Jurkat, Clone E6-1 (cell line): ENCODE measurements around the gene LIM2.
"Not testable (repeated sequence)": the region's sequence is repeated elsewhere in the genome, so short reads cannot be mapped to it uniquely, and the experiment has no call there.

Source experiments
- DNase-seq: peaks from one replicate; pipeline ENCODE4 v3.0.0-alpha.2; 2011; ENCODE audit warnings: low read depth, low spot score
- H3K4me3 ChIP-seq: 2 replicates; pipeline ENCODE4 v1.5.1; 2011; ENCODE audit warnings: mild to moderate bottlenecking, low read length, control low read depth, moderate library complexity

The LIM2 gene

DNA sequence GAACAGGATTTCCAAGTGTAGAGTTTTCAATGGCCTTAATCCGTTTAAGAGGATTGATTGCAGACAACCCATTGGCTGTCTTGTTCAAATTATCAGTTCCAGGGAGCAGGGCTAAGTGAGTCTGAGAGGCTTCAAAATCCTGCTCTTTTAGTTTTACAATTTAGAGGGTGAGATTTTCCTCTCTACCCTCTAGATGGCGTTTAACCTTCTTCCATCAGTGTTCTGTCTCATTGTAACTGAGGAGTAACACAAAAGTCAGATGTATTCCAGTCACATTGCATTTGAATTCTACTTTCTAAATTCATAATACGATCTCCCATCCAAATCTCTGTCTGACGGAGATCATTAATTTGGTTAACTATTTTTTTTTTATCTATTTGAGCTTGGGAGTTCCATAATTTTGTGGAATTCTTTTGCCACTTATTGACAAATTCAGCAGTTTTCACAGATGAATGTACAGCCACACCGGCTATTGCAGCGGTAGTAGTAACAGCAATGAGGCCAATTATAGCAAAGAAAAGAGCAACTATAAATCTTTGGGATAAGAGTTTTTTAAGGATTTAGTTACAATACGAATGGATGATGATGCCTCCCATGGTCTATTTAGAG, 10.4 kb upstream of the LIM2 start:
- DNase-seq, result peak; percentile 49
- no peak overlapping the region for H3K4me3 ChIP-seq

DNA sequence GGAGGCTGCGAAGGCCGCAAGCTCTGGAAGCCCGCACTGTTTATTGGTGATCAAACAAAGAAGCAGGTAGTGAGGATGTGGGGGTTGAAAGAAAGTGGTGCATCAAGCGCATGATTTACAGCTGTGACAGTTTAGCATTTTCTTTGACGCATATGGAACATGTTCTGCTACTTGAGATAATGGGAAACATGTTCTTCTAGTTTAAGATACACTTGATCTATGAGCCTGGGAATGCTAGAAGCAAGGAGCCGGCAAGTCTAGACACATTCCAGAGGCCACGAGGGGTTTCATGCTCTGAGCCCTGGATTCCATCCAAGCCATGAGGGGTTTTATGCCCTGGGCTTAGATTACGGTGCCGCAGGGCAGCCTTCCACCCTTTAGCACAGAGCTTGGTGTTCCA, 9.7 kb upstream of the LIM2 start:
- not testable (repeated sequence) for H3K4me3 ChIP-seq, DNase-seq

DNA sequence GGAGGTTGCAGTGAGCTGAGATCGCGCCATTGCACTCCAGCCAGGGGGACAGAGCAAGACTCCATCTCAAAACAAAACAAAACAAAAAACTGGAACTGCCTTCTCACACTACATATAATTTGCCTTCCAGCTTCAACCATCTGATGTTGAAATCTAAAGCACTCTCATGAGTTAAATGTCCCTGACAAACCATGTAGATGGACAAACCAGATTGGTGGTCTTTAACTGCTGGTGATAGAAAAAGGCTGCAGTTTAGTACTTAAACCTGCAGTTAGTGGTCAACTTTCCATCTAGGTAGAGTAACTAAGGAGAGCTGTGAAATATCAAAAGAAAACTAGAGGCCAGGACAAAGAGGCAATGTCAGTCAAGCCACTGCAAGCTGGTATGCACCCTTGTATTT, 8.4 kb upstream of the LIM2 start:
- DNase-seq, result no peak
- no peak overlapping the region for H3K4me3 ChIP-seq

DNA sequence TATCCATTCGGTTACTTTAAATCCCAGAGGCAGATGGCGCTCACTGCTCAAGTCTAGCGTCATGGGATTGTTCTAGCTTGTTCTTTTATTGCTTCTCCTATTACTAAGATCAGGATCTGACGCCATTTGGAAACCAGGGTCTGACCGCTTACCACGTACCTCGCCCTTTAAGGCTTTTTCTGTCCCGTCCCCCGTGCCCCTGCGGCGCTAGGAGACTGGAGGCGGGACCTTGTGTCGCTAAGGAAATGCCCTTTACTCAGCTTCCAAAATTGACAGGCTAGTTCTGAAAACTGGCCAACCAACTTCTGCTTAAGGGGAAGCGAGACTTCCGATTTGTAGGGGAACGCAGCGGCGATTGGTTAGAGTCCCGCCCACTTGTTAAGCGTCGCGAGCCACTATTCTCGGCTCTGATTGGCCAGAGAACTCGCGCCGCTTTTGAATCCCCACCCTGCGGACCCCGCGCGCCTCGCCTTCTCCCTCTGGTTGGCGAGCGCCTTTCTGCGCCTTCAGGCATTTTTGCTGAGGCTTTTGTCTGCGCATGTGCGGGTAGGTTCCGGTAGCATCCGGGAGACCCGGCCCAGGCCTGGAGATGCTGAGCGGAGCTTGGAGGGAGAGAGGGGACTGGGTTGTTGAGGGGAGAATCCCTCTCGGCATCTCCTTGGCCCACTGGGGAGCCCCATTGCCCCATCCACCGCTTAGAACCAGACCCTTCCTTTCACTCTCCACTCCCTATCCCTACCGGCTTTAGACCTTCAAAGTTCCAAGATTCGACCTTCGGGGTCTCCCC, 6.5 kb upstream of the LIM2 start:
- H3K4me3 ChIP-seq, result peak overlapping the region; percentile 97
- DNase-seq, result peak; percentile 100

DNA sequence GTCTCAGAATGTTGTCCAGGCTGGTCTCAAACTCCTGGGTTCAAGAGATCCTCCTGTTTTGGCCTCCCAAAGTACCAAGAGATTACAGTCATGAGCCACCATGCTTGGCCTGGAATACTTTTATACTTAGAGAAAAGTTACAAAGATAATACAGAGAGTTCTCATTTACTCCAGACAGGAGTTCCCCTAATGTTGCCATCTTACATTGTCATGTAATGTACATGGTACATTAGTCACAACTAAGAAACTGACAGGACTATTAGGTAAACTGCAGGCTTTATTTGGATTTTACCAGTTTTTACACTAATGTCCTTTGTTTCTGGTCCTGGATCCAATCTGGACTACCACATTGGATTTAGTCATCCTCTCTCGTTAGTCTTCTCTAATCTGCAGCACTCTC, 4.9 kb upstream of the LIM2 start:
- no peak overlapping the region for H3K4me3 ChIP-seq
- no peak for DNase-seq

DNA sequence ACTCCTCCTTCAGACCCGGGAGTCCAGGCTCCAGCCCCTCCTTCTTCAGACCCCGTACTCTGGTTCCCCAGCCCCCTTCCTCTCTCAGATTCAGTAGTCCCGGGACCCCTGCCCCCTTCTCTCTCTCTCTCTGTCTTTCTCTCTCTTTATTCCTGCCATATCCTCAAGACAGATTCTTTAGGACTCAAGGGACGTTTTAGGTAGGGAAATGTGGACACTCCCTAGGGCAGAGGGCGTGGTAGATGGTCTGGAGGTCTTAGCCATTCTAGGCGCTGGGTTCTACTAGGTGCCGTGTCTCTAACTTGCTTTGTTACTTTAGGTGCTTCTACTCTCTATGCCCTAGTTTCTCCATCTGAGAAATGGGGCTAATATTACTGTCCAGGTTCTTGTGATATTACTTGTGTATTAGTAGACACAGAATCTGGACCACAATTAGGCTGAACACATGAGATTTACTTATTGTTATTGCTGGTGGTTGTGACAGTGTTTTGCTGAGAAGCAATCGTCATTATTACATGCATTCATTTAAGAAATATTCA, 3.4 kb upstream of the LIM2 start:
- no peak overlapping the region for H3K4me3 ChIP-seq
- no peak for DNase-seq

DNA sequence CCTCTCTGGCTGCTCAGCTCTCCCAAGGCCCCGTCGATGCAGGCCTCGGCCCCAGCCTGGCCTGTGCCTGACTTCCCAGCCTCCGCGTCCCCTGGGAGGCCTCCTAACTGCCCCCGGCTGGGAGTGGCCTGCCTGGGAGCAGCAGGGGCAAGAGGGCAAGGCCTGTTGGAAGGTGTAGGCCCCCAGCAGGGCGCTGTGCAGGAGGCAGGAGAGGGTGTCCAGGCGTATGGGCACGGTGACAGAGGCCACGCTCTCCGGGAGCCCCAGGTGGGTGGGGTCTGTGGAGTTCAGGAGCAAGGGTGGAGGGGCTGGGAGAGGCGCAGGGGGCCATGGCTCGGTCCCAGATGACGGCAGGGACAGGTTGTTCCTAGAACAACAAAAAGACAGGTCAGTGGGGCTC, 1.4 kb upstream of the LIM2 start:
- no peak for DNase-seq
- no peak overlapping the region for H3K4me3 ChIP-seq

DNA sequence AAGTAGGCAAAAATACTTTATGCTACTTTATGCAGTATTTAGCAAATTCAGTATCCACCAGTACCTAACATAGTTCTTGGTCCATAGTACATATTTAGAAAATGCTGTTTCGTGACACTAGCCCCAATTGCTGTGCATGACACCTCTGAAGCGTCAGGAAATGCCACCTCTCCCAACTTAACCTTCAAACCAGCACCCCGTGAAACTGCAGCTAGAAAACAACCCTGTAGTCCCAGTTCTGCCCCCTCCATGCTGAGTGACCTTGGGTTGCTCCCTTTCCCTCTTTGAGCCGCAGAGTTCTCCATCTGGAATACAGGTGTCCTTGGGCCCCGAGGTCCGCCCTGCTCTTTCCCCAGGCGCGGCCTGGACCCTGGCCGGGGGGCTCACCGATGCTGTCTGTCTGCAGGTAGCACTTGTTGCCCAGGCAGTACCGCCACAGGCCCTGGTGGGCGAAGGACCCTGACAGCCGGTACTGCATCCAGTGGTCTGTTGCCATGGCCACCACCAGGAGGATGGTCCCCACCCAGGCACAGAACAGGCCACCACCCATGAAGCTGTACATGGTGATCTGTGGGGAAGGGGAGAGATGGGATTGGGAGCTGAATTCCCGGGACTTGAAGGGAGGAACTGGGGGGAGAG, 773 bp downstream of the LIM2 start:
- DNase-seq, result no peak
- H3K4me3 ChIP-seq, result no peak overlapping the region

DNA sequence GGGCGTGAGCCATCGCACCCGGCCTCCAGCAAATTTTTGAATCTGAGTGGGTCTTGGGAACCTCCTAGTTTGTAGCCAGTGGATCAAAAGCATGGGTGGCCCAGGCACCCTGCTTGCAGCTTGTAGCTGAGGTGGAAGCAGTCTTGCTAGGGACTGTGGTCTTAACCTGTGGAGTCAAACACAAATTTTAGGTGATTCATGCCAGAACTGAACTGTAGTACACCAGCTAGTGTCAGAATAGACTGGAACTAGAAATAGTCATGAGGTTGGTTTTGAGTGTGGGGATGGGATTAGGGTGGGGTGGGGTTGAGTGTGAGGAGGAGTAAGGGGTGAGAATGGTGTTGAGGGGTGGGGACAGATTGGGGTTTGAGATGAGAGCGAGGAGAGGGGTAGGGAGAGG, 5.8 kb downstream of the LIM2 start:
- DNase-seq, result no peak
- H3K4me3 ChIP-seq, result no peak overlapping the region

DNA sequence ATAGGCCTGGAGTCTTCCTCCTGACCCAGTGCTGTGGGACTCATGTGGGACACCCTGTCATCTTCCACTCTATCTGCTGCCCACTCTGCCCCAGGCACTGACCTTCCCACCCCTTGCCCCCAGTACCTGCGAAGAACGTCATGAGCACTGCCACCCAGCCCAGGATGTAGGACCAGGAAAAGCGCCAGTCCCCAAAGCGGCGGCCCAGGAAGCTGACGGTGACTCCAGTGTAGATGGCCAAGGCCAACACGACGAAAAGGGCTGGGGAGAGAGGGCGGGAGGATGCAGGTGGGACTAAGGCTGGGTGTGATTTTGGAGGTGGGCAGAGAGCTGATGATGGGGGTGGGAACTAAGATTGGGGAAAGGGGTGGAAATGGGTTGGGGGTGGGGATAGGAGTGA, 7.4 kb downstream of the LIM2 start:
- no peak for DNase-seq
- no peak overlapping the region for H3K4me3 ChIP-seq

DNA sequence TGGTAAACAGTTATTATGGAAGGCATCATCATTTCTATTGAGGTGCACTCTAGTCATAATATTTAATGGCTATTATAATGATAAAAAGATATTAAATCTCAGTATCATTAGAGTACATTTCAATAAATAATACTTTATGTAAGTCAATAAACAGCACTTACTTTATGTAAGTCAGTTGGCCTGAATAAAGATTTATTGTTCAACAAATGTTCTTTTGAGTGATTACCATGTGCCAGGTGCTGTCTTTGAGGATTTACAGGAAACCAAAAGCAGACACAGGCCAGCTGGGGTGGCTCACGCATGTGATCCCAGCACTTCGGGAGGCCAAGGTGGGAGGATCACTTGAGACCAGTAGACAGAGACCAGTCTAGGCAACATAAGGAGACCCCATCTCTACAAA, 10.4 kb downstream of the LIM2 start:
- H3K4me3 ChIP-seq, result no peak overlapping the region
- DNase-seq, result no peak

DNA sequence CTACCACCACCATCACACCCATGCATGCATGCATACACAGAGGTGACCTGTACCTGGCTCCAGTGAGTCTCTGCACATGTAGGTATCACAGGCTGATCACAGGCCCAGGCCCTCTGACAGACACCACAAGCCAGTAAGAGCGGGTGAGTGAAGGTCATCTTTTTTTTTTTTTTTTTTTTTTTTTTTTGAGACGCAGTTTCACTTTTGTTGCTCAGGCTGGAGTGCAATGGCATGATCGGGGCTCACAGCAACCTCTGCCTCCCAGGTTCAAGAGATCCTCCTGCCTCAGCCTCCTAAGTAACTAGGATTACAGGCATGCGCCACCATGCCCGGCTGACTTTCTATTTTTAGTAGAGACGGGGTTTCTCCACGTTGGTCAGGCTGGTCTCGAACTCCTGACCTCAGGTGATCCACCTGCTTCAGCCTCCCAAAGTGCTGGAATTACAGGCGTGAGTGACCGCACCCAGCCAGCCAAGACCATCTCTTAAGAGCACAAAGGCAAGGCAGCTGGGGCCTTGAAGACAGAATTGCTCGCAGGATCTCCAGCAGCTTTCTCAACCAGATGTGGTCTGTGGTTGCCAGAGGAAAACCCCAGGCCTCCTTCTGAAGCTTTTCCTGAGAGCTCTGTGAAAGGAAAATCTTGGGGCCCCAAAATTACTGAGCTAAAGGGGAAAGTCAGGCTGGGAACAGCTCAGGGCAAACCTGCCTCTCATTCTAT, 12.1 kb downstream of the LIM2 start:
- peak; percentile 83 for DNase-seq
- H3K4me3 ChIP-seq, result no peak overlapping the region

DNA sequence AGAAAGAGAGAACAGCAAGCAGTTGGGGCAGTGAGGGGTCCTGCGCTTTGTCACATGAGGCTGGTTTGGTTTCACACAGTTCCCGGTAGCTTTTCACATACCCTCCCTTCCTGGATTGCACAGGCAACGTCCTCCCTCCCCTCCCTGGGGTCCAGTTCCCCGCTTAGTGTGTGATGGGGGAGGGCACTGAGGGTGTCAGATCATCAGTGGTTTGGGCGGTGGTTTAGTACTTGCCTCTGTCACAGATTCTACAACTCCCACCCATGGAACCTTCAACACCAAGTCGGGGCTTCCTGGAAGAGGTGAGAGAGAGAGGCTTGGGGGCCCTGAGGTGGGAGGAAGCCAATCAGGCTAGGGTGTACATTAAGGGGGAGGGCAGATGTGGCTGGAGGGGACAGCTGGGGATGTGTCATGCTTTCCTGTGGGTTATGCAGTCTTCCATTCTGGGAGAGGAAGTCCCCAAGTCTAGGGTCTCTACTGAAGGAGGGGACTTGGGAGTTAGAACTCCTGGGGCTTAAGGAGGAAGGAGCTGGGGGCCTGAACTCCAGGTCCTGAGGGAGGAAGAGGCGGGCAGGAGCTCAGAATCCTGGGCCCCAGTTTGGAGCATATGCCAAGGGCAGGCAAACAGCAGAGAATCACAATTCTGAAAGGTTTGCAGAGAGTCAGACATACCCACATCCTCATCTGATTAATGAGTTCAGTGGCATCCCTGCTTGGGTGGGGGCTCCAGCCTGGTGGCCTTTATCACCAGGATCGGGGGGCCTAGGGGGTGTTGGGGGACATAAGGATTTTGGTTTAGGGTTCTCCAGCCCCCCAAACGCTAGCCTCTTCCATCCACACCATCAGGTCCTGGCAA, 14.9 kb downstream of the LIM2 start, which contains the start of gene NKG7:
TSS of gene NKG7 (minus strand) at position 6 of the 856 bp plus-strand sequence. CDS start 119 bp downstream, outside the sequence.
- H3K4me3 ChIP-seq, result peak within 1 kb of the TSS; percentile 27
- DNase-seq, result peak; percentile 89

DNA sequence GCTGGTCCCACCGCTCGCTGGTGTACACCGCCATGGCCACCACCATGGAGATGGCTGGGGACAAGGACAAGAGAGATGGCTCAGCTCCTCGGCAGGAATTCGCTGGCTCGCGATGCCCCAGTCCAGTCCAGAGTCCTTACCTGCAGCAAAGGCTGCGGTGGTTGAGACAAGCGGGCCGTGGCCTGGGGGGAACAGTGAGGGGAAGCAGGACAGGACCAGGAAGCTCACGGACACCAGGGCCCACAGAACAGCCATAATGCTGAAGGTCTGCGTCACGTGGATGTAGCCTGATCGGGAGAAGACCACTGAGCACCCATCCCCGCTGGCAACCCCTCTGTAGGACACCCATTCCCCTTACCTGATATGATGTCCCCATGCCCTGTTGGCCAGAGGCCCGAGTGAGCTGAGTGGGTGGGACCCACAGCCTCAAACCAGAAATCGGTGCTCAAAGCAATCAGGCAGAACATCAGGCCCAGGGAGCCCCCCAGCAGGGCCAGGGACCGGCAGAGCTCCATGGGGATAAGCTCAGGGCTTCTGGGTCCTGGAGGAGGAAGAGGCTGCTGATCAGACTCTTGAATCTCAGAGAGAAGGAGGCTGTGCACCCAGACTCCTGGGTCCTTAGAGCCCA, 15.6 kb downstream of the LIM2 start:
- no peak for DNase-seq
- peak overlapping the region; percentile 27 for H3K4me3 ChIP-seq

DNA sequence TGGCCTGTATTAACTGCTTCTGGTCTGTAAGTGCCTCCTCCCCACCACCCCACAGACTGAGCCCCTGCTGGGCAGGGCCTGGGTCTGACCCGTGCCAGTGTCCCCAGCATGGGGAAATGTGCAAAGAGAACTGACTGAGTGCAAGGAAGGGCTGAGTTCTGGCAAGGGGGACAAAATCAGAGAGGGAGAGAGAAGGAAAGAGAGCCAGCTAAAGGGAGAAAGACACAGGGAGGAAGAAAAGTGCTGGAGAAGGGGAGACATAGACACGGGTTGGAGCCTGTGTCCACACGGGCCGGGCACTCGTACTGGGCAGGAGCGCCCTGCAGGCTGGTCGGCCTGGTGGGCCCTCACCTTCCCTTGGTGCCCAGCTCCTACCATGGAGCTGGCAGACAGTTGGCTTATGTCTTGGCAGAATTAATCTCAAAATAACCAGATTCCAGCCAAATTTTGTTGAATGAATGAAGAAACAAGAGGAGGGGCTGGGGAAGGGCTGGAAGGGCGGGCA, 16.5 kb downstream of the LIM2 start:
- DNase-seq, result no peak
- no peak overlapping the region for H3K4me3 ChIP-seq

DNA sequence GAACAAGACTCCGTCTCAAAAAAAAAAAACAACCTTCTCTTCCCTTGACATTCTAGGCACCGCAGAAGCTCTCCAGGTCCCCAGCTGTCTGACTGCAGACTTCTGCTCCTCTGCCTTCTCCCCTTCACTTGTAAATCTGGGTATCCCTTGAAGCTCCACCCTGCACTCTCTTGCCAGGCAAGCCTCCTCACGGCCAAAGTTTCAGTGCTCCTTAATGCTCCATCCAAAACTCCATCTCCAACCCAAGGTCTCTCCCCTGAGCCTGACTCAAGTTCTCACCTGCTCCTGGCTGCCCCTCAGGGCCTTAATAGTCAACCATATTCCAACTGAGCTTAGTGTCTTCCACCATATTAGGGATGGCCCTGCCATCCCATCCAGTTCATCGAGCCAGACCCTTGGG, 17.5 kb downstream of the LIM2 start:
- DNase-seq, result no peak
- H3K4me3 ChIP-seq, result no peak overlapping the region

DNA sequence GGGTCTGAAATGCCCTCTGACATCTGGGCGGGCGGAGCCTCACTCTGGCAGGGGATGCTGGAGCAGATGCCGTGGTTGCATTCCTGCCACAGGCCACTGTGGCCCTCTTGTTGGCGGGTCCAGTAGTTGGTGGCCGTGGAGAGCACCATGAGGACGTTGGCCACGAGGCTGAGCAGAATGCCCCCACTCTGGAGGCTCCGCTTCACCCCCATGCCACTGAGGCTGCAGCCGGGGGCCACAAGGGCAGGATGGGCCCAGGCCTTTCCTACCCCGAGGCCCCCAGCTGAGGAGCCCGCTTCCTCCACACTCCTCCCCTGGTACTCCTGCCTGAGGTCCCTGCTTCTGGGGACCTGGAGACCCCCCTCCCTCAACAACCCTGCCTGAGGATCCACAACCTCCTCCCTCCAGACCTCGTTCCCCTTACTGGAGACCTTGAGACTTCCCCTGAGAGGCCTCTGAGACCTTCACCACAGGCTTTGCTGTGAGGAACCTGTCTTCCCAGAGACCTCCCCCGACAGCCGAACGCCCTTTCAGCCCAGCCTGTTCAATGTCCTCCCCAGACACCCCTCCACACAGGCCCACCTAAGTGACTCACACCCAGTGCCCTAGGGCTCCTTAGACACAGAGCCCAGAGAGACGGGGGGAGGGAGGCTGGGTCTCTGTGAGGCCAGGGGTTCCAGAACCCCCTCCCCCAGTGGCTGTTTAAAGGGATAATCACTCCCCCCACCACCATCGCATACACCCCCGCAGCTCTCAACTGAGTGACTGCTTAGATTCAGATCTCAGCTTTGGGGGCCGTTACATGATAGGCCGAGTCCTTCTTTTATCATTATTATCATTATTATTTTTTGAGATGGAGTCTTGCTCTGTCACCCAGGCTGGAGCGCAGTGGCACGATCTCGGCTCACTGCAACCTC, 19.1 kb downstream of the LIM2 start, which contains the start of gene CLDND2:
TSS of gene CLDND2 (minus strand) at position 638 of the 917 bp plus-strand sequence. CDS start at position 212, 426 bp downstream.
- DNase-seq, result no peak
- H3K4me3 ChIP-seq, result peak within 1 kb of the TSS; percentile 65
